Endodermal cell (in vitro differentiated cells): ENCODE measurements around the gene LRP1-AS. TPM values are rescaled to one million over a fixed set of nuclear protein-coding genes. Genes with fewer than 3 reads are reported as not detected.
A peak's percentile ranks its signal among the peaks of the same experiment; 100 is the strongest.

Experiments used
- DNase-seq: peaks from one replicate; pipeline ENCODE4 v3.0.0-alpha.2; 2017
- H3K27ac ChIP-seq: 2 replicates; pipeline ENCODE4 v1.5.1; 2013; ENCODE audit warnings: mild to moderate bottlenecking, low read depth, low read length, moderate library complexity
- H3K27me3 ChIP-seq: 2 replicates; pipeline ENCODE4 v1.6.1; 2013; ENCODE audit warnings: mild to moderate bottlenecking, low read length, moderate library complexity; ENCODE audit not compliant: insufficient read depth, control insufficient read depth, poor library complexity, severe bottlenecking
- H3K36me3 ChIP-seq: 2 replicates; pipeline ENCODE4 v1.7.0; 2013; ENCODE audit warnings: mild to moderate bottlenecking, low read length, moderate library complexity; ENCODE audit not compliant: control insufficient read depth, insufficient read depth
- H3K4me1 ChIP-seq: one replicate; pipeline ENCODE4 v1.7.0; 2013; ENCODE audit warnings: low read length; ENCODE audit not compliant: control insufficient read depth, insufficient read depth
- H3K4me3 ChIP-seq: 2 replicates; pipeline ENCODE4 v1.5.1; 2013; ENCODE audit warnings: mild to moderate bottlenecking, low read length, moderate library complexity
- H3K9ac ChIP-seq: 2 replicates; pipeline ENCODE4 v1.6.1; 2013; ENCODE audit warnings: mild to moderate bottlenecking, low read length, moderate library complexity; ENCODE audit not compliant: poor library complexity, severe bottlenecking; ENCODE audit errors: extremely low read depth
- H3K9me3 ChIP-seq: 2 replicates; pipeline ENCODE4 v1.6.1; 2013; ENCODE audit warnings: mild to moderate bottlenecking, low read length, moderate library complexity; ENCODE audit not compliant: control insufficient read depth
- H3K27ac Mint-ChIP-seq: 2 replicates; pipeline ENCODE4 v1.8.0; 2020; ENCODE audit warnings: mixed read lengths
- H3K27me3 Mint-ChIP-seq: 2 replicates; pipeline ENCODE4 v1.8.0; 2021; ENCODE audit warnings: mild to moderate bottlenecking, mixed read lengths; ENCODE audit not compliant: insufficient read depth
- H3K36me3 Mint-ChIP-seq: 2 replicates; pipeline ENCODE4 v1.8.0; 2020; ENCODE audit warnings: low read depth, mixed read lengths
- H3K4me1 Mint-ChIP-seq: 2 replicates; pipeline ENCODE4 v1.8.0; 2020; ENCODE audit warnings: mixed read lengths
- H3K4me3 Mint-ChIP-seq: 2 replicates; pipeline ENCODE4 v1.8.0; 2020; ENCODE audit warnings: mild to moderate bottlenecking, moderate library complexity, mixed read lengths
- H3K9me3 Mint-ChIP-seq: 2 replicates; pipeline ENCODE4 v1.8.0; 2020; ENCODE audit warnings: mild to moderate bottlenecking, mixed read lengths
- CTCF ChIP-seq: fragments of 200-600 bp; sonication (generic); conservative IDR thresholded peaks from 2 replicates; pipeline ENCODE4 v1.5.0; 2021; ENCODE audit warnings: antibody characterized with exemption, mild to moderate bottlenecking
- WGBS, 2 experiments: methylation state at CpG; one replicate each; pipeline versions ENCODE4 v1.1.5 to v1.1.7; 2013; ENCODE audit warnings: missing lambda C conversion rate in 2 of 2, mixed read lengths in 1 of 2; ENCODE audit not compliant: insufficient coverage in 1 of 2, insufficient read length in 1 of 2; 5-methylcytosine and 5-hydroxymethylcytosine counted together
- total RNA-seq, 2 donors: library from RNA; stranded (reverse); fragmentation: NEBNext Ultra II Directional in 1 of 2; extraction: Animal tissue kit (Norgen Biotek cat#: 25700) in 1 of 2; gene quantifications; 2 replicates in 1 of 2; 3 replicates in 1 of 2; pipeline ENCODE4 v1.2.1, GENCODE V29; 2021

The LRP1-AS gene
- total RNA-seq, 2 donors from 2014 or later, result not detected

GRCh38 chr12:57106021-57106708 lies 41.3 kb downstream of the LRP1-AS start:
- H3K4me3 Mint-ChIP-seq, result no peak overlapping the region
- 90 to 95% methylated on average over 4 to 9 of the region's 9 CpGs for WGBS, 2 experiments
- Histone ChIP-seq H3K27me3 (no peaks in the 10 kb centered on the region), H3K36me3 (no peaks in the 10 kb centered on the region), H3K4me3 (no peak overlapping the region), H3K9ac (no peak overlapping the region), H3K27ac (no peak overlapping the region), H3K9me3 (no peaks in the 10 kb centered on the region), H3K4me1 (peaks cover 5% of the 10 kb centered on the region)
- peak overlapping the region; percentile 36 for H3K27ac Mint-ChIP-seq
- H3K36me3 Mint-ChIP-seq, result peaks cover 50% of the 10 kb centered on the region
- peaks cover 11% of the 10 kb centered on the region for H3K4me1 Mint-ChIP-seq
- H3K9me3 Mint-ChIP-seq, result no peaks in the 10 kb centered on the region
- no peak for TF ChIP-seq CTCF
- DNase-seq, result no peak
- H3K27me3 Mint-ChIP-seq, result no peaks in the 10 kb centered on the region

GRCh38 chr12:57105011-57105753 lies 42.2 kb downstream of the LRP1-AS start:
- Mint-ChIP-seq H3K27ac (no peak overlapping the region), H3K36me3 (peaks cover 54% of the 10 kb centered on the region), H3K9me3 (no peaks in the 10 kb centered on the region), H3K27me3 (no peaks in the 10 kb centered on the region), H3K4me3 (no peak overlapping the region), H3K4me1 (peaks cover 8% of the 10 kb centered on the region)
- Histone ChIP-seq H3K9ac (no peak overlapping the region), H3K9me3 (no peaks in the 10 kb centered on the region), H3K4me3 (no peak overlapping the region), H3K27ac (no peak overlapping the region), H3K36me3 (no peaks in the 10 kb centered on the region), H3K27me3 (no peaks in the 10 kb centered on the region), H3K4me1 (peaks cover 5% of the 10 kb centered on the region)
- 93 to 100% methylated on average over 4 to 13 of the region's 14 CpGs for WGBS, 2 experiments
- DNase-seq, result no peak
- no peak for TF ChIP-seq CTCF

- no peak for DNase-seq
- WGBS, 2 experiments, result 95 to 96% methylated on average over 4 to 12 of the region's 12 CpGs
- H3K4me1 Mint-ChIP-seq, result peaks cover 2% of the 10 kb centered on the region
Observed at GRCh38 chr12:57104292-57104910, 43.0 kb downstream of the LRP1-AS start.

More at GRCh38 chr12:57104292-57104910, 43.0 kb downstream of the LRP1-AS start:
- Histone ChIP-seq H3K36me3 (no peaks in the 10 kb centered on the region), H3K27ac (no peak overlapping the region), H3K27me3 (no peaks in the 10 kb centered on the region), H3K9me3 (no peaks in the 10 kb centered on the region), H3K4me1 (peaks cover 5% of the 10 kb centered on the region), H3K4me3 (no peak overlapping the region), H3K9ac (no peak overlapping the region)
- Mint-ChIP-seq H3K27me3 (no peaks in the 10 kb centered on the region), H3K4me3 (no peak overlapping the region), H3K27ac (no peak overlapping the region), H3K36me3 (peaks cover 60% of the 10 kb centered on the region), H3K9me3 (no peaks in the 10 kb centered on the region)
- no peak for TF ChIP-seq CTCF
